Hippocampal formation (tissue), 2 donors: Measurements from ENCODE around the gene NRARP.
"Not testable (repeated sequence)": the region's sequence is repeated elsewhere in the genome, so short reads cannot be mapped to it uniquely, and the experiment has no call there.

Experiments
- DNase-seq, 2 donors: peaks; one replicate each; lab custom pipeline; 2025; lab: John Stamatoyannopoulos, UW

Gene NRARP

DNA sequence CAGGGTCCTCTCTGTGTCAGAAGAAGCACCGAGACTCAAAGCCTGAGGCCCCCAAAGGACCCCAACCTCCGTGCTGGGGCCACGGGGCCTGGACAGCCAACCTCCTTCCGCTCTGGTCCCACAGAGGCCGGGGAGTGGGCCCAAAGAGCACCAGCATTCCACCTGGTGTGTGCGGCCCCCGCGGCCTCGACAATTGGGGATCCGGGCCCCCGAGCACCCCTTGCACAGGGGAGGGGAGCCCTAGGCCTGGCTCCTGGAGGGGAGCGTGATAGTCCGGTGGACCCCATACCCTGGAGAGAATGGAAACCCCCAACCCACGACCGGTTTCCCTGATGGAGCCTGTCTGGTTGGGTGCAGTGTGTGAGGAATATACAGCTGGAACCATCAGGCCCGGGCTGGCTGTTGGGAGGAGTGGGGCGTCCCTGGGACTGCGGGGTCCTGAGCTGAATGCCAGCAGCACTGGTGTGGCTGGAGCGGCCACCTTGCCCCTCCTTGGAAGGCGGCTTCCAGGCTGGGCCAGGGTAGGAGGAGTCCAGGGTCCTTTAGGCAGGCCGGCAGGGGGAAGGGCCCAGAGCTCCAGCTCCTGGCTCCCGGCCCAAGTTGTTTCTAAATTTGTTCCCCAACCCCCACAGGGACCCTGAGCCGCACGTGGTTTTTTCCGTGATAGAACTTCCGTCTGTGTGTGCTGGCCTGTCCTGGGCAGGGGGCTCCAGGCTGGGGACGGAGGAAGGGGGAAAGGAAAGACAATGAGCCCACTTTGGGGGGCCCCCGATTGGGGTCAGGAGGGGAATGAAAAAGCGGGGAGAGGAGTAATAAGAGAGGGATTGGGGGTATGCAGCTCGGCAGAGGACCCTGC lies 25.4 kb downstream of the NRARP start:
- DNase-seq: no peak

DNA sequence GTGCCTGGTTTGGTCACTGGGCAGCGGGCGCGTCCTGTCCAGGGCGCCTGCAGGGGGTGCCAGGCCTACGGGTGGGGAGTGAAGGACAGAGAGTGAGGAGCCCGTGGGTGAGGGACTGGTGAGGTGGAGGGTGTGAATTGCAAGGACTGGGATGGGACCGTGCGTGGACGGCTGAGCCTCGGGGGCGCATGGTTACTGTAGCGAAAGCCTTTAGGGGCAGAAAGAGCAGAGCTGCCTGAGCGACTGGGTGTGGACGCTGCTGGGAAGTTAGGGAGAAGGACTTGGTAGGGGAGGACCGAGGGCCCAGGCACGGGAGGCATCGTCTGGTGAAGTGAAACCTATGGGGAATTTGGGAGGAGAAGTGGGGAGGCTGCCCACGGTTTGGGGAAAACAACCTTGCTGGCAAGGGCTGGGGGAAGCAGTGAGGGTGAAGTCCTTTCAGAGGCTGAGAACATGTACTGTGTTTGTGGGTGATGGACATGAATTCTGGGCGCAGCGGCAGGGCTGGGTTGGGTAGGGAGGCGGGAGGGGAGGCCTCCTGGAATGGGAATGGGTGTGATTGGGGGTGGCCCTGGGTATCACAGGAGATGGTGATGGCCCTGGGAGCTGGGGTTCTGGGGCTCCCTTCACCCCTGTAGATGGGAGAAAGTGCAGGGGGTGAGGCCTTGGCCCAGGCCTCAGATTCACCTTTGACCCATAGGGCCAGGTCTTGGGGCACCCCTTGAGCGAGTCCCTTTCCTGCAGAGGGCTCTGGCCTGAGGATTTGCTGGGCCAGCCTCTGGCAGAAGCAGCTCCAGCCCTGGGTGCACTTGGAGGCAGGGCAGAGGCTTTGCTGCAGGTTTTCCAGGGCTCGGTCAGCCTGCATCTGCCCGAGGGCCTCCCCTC lies 26.2 kb downstream of the NRARP start:
- no peak for DNase-seq

DNA sequence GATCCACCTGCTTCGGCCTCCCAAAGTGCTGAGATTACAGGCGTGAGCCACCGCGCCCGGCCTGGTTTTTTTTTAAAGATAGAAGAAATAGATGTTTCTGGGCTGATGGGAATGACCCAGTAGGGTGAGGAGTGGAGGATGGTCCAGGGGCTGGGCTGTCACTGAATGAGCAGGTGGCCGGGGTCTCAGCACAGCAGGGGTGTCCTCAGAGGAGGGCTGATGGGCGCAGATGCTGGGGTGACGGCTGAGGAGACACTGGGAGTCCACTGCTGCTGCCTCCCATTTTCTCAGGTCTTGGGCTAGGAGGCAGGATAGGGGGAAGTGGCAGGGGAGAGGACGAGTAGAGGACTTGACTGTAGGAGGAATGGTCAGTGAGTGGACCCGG lies 26.9 kb downstream of the NRARP start:
- DNase-seq: no peak

DNA sequence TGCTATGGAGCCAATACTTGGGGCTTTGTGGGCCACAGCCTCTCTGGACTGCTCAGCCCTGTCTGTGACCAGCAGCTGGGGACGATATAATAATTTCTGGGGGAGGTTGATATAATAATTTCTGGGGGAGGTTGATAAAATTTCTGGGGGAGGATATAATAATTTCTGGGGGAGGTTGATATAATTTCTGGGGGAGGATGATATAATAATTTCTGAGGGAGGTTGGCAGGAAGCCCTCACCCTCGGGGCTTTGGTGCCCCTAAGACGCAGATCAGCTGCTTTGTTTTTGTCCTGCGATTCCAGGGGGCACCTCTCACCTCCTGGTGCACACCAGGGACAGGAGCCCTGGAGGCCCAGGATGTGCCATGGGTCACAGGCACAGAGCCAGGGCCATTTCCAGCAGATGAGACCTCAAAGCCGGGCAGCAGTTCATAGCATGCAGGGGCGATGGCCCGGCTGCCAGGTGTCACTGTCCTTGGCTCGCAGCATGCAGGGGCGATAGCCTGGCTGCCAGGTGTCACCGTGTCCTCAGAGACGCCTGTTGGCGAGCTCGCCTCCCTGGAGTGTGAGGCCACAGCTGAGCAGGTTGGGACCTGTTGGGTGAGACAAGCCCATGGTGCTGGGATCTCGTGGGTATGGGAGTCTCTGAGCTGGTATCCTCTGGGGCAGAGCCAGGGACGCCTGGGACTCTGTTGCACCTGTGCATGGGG lies 28.3 kb downstream of the NRARP start:
- no peak for DNase-seq

DNA sequence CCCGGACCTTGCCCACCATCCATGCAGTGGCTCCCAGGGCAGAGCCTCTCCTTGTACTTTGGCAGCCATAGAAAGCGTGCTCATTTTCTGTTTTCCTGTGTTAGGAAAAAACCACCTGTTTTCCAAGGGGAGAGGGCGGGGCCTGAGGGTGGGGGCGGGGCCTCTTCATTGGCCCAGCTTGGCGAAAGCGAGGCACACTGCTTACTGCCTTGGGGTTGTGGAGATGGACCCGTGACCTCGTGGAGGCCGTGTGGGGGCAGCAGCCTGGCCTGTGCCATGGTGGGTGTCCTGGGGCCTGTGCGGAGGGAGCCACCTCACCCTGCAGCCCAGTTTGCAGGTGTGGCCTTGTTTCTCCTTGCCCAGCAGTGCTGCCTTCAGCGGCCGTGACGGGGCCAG lies 29.0 kb downstream of the NRARP start:
- no peak for DNase-seq

DNA sequence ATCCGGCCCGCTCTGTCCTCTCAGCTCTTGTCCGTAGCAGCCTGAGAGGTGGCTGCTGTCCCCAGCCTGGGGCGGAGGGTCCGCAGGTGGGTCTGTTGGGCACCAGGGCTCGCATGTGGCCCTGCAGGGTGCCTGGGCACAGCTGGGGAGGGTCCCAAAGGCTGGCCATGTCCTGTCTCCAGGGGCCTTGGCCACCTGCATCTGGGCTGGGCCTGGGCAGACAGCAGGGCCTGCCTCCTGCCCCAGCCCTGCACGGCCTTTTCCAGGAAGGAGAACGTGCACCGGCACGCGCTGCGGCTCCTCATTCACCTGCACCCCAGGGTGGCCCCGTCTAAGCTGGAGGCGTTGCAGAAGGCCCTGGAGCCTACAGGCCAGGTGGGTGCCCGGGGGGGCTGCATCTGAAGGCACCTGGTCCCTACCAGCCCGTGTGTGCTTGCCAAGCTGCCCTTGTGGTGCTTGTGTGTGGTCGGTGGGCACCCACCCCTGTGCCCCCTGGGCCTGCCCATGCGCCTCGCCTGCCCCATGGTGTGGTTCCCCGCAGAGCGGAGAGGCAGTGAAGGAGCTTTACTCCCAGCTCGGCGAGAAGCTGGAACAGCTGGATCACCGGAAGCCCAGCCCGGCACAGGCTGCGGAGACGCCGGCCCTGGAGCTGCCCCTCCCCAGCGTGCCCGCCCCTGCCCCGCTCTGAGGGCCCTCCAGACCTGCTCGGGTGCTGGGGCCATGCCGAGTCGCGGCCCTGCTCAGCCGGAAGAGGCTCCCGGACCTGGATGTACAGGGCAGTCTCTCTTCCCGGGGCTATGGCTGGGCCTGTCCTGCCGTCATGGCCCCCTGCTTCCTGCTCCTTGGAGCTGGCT lies 29.6 kb downstream of the NRARP start:
- no peak for DNase-seq

DNA sequence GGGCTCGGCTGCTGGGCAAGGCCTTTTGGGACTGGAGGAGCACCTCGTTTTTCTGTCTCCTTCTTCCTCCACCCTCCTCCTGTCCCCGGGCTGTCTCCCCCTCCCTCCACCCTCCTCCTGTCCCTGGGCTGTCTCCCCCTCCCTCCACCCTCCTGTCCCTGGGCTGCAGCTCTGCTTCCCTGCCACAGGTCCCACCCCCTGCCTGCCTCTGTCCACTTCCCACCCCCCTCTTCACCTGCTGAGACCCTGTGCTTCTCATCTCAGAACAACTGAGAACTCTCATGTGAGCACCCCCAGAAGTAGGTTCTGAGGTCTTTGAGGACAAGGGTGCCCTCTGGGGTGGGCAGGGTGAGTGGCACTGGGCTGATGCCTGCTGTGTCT lies 30.4 kb downstream of the NRARP start:
- DNase-seq: no peak

DNA sequence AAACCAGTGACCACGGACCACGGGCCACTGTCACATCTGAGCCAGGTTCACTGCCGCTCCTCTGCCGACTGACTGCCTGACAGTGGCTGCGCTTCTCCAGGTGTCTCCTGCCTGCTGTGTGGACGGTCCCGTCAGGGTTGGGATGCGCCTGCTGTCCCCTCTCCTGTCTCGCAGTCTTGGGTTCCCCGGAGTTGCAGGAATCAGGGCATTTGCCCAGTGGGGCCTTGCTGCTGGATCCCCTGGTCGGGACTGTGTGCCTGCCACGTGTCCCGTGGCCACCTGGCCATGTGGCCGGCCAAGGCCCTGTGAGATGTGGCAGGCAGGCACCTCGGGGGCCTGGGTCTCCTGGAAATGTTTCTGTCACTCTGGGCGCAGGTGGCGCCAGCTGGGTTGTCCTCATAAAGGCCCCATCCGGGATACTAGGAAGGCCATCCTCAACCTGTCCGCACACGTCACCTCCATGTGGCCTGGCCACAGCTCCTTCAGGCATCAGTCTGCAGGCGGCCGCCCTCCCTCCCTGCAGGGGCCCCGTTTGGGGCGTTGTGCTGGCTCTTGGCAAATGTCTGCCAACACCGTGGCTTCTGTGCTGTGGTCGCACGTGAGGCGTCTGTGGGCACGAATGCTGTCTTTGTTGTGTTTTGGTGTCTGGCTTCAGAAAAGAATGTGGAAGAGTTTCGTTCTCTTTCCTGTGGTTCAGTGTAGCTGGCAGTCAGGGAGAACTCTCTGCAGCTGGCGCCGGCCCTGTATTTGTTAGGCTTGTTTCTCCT lies 31.0 kb downstream of the NRARP start:
- DNase-seq: no peak

DNA sequence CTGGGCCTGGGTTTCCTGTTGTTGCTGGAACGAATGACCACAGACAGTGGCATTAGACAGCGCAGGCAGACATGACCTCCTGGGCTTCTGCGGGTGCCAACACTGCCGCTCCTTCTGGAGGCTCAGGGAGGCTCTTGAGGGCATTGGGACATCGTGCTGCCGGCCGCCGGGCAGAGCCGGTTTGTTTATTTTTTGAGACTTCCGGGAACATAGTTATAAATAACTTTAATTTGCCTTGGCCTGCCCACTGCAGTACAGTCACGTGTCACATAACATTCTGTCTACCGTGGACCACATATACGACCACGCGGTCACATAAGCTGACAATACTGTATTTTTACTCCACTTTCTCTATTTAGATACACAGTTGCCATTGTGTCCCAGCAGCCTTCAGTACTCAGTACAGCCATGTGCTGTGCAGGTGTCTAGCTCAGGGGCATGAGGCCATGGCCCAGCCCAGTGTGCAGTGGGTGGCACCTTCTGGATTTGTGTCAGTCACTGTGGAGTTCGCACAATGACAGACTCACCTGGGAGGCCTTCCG lies 32.8 kb downstream of the NRARP start:
- DNase-seq: no peak

DNA sequence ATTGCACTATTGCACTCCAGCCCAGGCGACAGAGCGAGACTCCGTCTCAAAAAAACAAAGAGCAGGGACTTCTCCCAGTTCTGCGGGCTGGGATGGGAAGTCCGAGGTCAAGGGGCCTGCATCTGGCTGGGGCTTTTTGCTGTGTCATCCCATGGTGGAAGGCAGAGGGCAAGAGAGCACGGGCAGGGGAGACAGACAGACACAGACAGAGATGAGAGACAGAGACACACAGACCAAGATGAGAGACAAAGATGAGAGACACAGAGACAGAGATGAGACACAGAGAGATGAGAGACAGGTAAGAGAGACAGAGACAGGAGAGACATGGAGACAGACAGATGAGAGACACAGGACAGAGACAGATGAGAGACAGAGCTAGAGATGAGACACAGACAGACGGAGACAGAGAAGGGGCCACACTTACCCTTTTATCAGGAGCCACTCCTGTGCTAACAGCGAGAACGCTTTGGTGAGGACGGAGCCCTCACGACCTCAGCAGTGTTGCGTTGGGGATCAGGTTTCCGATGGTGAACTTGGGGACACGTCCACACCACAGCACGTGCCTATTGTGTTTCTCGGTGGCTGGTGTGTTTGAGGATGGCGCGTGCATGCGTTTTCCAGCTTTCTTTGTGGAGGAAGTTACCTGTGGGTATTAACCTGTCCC lies 33.4 kb downstream of the NRARP start:
- no peak for DNase-seq

DNA sequence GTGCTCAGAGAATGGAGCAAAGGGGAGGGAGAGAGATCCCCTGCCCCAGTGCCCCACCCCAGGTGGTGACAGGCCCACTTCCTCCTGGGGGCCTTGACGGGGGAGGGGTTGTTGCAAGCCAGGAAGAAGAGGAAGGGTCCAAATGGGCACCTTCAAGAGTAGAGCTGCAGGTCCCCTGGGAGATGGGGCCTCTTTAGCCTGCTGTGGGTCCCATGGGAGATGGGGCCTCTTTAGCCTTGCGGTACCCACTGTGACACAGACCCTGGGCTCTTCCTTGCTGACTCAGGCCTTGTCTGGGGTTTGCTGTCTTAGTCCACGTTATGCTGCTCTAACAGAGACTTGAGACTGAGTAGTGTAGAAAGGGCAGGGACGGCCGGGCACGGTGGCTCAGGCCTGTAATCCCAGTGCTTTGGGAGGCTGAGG lies 34.1 kb downstream of the NRARP start:
- DNase-seq: no peak

DNA sequence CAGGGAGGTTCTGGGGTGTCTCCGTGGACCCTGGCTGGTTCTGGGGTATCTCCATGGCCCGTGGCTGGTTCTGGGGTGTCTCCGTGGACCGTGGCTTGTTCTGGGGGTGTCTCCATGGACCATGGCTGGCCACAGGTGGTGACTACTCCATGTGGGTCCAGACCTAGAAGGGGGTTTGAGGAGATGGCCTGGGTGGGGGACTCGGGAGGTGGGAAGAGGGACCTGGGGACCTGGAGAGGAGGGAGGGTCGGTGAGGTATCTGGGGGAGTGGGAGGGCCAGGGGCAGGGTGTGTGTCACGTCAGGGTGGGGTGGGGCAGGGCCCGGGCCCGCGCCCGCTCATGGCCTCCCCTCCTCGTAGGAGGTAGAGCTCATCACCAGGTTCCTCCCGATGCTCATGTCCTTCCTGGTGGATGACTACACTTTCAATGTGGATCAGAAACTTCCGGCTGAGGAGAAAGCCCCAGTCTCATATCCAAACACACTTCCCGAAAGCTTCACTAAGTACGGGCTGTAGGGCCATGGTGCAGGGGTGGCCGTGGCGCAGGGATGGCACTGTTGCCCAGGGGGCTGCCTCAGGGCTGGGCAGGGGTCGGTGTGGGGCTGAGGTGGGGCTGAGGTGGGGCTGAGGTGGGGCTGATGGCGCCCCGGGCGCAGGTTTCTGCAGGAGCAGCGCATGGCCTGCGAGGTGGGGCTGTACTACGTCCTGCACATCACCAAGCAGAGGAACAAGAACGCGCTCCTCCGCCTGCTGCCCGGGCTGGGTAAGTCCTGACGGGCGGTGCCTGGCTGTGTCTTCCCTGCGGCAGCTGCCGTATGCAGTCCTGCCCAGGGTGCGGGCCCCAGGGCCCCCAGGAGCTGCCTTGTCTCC lies 35.3 kb downstream of the NRARP start:
- DNase-seq: no peak

DNA sequence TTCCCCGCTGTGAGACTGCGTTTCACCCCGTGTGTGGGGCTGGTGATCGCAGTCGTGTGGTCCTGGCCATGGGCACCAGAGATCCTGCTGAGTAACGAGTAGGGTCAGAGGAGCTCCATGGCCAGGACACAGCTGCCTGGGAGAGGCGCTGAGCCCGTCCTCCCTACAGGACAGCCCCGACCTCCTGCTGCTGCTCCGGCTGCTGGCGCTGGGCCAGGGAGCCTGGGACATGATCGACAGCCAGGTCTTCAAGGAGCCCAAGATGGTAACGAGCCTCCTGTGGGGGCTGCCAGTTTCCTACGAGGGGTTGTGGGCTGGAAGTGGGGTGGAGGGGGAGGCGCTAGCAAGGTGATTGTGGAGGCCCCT lies 35.9 kb downstream of the NRARP start:
- DNase-seq: no peak

DNA sequence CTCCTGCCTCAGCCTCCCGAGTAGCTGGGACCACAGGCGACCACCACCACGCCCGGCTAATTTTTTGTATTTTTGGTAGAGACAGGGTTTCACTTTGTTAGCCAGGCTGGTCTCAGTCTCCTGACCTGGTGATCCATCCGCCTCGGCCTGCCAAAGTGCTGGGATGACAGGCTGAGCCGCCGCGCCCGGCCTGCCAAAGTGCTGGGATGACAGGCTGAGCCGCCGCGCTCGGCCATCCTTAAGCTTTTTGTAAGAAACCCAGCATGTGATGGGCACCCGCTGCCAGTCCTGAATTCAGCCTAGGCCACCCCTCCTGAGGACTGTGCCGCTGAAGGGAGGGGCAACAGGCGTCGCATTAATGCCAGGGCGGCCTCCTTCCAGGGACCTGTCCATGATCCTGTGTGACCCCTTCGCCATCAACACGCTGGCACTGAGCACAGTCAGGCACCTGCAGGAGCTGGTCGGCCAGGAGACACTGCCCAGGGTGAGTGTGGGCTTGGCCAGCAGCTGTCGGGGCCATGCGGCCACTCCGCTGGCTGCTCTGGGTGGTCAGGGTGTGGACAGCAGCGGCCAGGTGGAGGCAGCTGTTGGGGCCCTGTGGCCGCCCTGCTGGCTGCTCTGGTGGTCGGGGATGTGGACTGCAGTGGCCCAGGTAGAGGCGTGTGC lies 36.4 kb downstream of the NRARP start:
- no peak for DNase-seq

DNA sequence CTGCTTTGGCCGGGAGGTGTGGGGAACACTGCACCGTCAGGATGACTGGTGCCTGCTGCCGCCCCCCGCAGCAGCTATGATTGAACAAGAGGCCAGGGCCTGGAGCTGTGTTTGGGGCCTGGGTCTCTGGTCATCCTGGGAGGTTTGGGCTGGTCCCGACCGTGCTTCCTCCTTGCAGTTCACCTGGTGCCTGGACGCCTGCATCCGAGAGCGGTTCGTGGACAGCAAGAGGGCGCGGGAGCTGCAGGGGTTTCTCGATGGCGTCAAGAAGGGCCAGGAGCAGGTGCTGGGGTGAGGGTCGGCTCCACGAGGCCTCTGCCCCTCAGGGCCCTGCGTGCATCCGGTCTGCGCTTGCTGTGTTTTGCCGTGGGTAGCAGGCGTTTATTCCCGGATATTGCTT lies 38.0 kb downstream of the NRARP start:
- no peak for DNase-seq

DNA sequence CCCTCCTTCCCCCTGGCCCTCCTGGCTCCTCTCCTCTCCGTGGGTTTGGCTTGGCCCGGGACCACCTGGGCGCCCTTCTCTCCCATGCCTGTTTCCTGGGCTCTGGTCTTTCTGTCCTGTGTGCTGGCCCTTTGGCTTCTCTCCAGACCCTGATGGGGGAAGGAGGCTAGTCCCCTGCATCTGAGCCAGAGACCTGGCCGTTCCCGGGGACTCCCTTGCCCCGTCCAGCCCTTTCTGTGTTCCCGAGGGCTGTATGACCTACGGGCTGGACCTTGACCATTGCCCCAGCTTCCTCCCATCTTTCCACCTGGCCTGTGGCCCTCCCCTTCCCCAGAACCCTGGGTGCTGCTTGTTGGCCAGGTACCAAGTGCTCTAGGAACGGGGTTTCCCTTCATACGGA lies 38.6 kb downstream of the NRARP start:
- DNase-seq: no peak

DNA sequence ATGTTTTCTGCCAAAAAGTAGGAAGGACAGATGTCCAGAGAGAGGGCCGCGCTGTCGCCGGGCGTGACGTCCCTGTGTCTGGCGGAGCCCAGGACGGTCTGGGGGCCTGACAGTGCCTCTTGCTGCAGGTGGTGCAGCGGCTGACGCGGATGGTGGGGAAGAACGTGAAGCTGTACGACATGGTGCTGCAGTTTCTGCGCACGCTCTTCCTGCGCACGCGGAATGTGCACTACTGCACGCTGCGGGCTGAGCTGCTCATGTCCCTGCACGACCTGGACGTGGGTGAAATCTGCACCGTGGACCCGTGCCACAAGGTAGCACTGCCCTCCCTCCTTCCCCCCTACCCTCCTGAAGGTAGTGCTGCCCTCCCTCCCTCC lies 39.2 kb downstream of the NRARP start:
- DNase-seq: no peak

DNA sequence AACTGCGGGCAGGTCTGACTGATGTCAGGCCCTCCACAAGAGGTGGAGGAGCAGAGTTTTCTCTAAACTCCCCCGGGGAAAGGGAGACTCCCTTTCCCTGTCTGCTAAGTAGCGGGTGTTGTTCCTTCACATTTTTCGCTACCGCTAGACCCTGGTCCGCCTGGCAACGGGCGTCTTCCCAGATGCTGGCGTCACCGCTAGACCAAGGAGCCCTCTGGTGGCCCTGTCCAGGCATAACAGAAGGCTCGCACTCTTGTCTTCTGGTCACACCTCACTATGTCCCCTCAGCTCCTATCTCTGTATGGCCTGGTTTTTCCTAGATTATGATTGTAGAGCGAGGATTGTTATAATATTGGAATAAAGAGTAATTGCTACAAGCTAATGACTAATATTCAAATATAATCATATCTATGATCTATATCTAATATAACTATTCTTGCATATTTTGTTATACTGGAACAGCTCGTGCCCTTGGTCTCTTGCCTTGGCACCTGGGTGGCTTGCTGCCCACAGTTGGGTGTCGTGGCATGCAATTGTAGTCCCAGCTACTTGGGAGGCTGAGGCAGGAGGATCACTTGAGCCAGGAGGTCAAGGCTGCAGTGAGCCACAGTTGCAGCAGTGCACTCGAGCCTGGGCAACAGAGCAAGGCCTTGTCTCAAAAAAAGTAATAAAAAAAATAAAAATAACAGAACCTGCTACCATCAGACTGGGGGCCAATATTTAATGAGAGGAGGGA lies 39.7 kb downstream of the NRARP start:
- DNase-seq: not testable (repeated sequence)
